WERI-Rb-1 (cell line): Measurements from ENCODE around the gene ABHD17C.
A peak's percentile ranks its signal among the peaks of the same experiment; 100 is the strongest.

Experiments
- DNase-seq: peaks from one replicate; pipeline ENCODE4 v3.0.0-alpha.2; 2020
- H3K27ac ChIP-seq: fragments of 250-450 bp; sonication (Bioruptor Pico); 2 replicates; pipeline ENCODE4 v1.5.1; 2020; ENCODE audit warnings: mild to moderate bottlenecking, moderate library complexity
- H3K27me3 ChIP-seq: fragments of 250-450 bp; sonication (Bioruptor Pico); 2 replicates; pipeline ENCODE4 v1.5.1; 2021; ENCODE audit warnings: mild to moderate bottlenecking, low read depth, moderate library complexity; ENCODE audit not compliant: insufficient read depth, severe bottlenecking
- H3K36me3 ChIP-seq: fragments of 250-450 bp; sonication (Bioruptor Pico); 2 replicates; pipeline ENCODE4 v1.5.1; 2020; ENCODE audit warnings: mild to moderate bottlenecking, moderate library complexity
- H3K4me3 ChIP-seq: 2 replicates; pipeline ENCODE4 v1.5.1; 2011; ENCODE audit warnings: low read depth, mild to moderate bottlenecking, control low read depth, low read length
- H3K9me3 ChIP-seq: fragments of 250-450 bp; sonication (Bioruptor Pico); 2 replicates; pipeline ENCODE4 v1.5.1; 2021; ENCODE audit warnings: mild to moderate bottlenecking, moderate library complexity; ENCODE audit not compliant: severe bottlenecking
- TF ChIP-seq, protein P1 (sequence below): IDR thresholded peaks from 2 replicates; pipeline ENCODE4 v1.5.1; 2011; ENCODE audit warnings: low read depth, mild to moderate bottlenecking, control low read depth, inconsistent platforms, low read length

Gene ABHD17C

GRCh38 chr15:80722811-80723210 is 27.7 kb downstream of the ABHD17C start:
- DNase-seq, result no peak
- Histone ChIP-seq H3K36me3 (no peaks in the 10 kb centered on the region), H3K9me3 (no peaks in the 10 kb centered on the region), H3K4me3 (no peak overlapping the region), H3K27me3 (no peaks in the 10 kb centered on the region), H3K27ac (no peak overlapping the region)
- TF ChIP-seq, protein P1, sequence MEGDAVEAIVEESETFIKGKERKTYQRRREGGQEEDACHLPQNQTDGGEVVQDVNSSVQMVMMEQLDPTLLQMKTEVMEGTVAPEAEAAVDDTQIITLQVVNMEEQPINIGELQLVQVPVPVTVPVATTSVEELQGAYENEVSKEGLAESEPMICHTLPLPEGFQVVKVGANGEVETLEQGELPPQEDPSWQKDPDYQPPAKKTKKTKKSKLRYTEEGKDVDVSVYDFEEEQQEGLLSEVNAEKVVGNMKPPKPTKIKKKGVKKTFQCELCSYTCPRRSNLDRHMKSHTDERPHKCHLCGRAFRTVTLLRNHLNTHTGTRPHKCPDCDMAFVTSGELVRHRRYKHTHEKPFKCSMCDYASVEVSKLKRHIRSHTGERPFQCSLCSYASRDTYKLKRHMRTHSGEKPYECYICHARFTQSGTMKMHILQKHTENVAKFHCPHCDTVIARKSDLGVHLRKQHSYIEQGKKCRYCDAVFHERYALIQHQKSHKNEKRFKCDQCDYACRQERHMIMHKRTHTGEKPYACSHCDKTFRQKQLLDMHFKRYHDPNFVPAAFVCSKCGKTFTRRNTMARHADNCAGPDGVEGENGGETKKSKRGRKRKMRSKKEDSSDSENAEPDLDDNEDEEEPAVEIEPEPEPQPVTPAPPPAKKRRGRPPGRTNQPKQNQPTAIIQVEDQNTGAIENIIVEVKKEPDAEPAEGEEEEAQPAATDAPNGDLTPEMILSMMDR, result no peak

DNA sequence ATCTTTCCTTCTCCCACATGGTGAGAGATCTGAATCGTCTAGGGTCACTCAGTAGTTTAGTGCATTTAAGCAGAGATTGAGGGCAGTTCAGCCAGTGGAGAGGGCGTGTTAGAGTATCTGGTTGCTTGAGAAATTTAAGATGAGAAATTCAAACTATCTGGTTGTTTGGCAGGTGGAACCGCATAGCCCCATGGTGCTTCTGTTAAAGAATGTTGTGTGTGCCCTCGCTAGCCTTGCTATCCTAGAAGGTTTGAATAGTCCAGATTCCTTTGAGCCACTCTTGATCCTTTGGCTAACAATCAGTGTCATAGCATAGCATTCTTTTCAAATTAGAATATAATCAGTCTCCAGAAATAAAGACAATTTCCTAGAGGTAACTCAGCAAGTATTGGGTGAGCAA is 32.1 kb downstream of the ABHD17C start:
- TF ChIP-seq, protein P1, result no peak
- Histone ChIP-seq H3K27me3 (no peaks in the 10 kb centered on the region), H3K36me3 (no peaks in the 10 kb centered on the region), H3K27ac (no peak overlapping the region), H3K4me3 (no peak overlapping the region), H3K9me3 (no peaks in the 10 kb centered on the region)
- DNase-seq, result no peak

GRCh38 chr15:80727596-80727995 is 32.5 kb downstream of the ABHD17C start:
- Histone ChIP-seq H3K9me3 (no peaks in the 10 kb centered on the region), H3K36me3 (no peaks in the 10 kb centered on the region), H3K27ac (no peak overlapping the region), H3K27me3 (no peaks in the 10 kb centered on the region), H3K4me3 (no peak overlapping the region)
- TF ChIP-seq, protein P1, result no peak
- no peak for DNase-seq

DNA sequence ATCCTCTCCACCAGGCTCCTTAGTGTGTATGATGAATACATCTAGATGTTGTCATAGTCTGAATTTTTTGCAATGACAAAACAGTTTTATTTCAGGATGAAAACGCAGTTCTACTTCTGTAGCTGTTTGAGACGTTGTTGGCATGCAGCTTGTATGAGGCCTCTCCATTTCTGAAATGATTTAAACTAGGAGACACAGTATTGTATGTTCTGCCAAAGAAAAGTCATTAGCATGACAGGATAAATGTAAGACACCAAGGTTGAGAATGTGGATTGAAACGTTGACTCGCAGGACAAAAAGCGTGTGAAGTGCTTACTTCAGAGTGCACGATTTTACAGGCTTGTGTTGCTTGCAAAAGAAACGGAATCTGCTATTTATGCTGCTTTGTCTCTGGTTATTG is 35.3 kb downstream of the ABHD17C start:
- no peak overlapping the region for H3K4me3 ChIP-seq
- TF ChIP-seq, protein P1, result no peak
- no peaks in the 10 kb centered on the region for H3K9me3 ChIP-seq
- H3K36me3 ChIP-seq, result no peaks in the 10 kb centered on the region
- H3K27ac ChIP-seq, result no peak overlapping the region
- no peaks in the 10 kb centered on the region for H3K27me3 ChIP-seq
- no peak for DNase-seq

GRCh38 chr15:80730926-80731325 is 35.8 kb downstream of the ABHD17C start:
- no peak overlapping the region for H3K4me3 ChIP-seq
- no peak for DNase-seq
- H3K27ac ChIP-seq, result no peak overlapping the region
- no peaks in the 10 kb centered on the region for H3K27me3 ChIP-seq
- no peaks in the 10 kb centered on the region for H3K36me3 ChIP-seq
- TF ChIP-seq, protein P1, result no peak
- H3K9me3 ChIP-seq, result no peaks in the 10 kb centered on the region

DNA sequence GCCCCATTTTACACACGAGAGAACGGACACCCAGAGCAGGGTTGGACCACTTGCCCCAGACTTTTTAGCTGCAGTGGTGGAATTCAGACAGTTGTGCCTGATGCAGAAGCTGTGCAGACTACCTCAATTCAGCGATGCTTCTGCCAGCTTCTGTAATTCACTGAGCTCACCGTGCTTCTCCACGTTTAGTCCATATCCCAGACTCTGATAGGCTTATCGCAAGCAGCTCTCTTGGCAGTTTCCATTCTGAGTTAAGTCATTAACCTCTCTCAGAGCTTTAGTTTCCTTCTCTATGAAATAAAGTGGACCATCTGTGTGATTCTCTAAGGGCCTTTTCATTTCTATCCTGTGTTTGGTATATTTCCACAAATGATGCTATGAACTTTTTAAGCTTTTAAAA is 37.1 kb downstream of the ABHD17C start:
- Histone ChIP-seq H3K27me3 (no peaks in the 10 kb centered on the region), H3K27ac (peak overlapping the region; percentile 25), H3K36me3 (no peaks in the 10 kb centered on the region), H3K4me3 (no peak overlapping the region; the same call in 1 of the 2 replicates), H3K9me3 (no peaks in the 10 kb centered on the region)
- TF ChIP-seq, protein P1, result no peak
- DNase-seq, result peak; percentile 19
